Ishikawa (cell line): Measurements from ENCODE around the gene CLCN2.

Experiments
- CEBPB ChIP-seq: IDR thresholded peaks from 2 replicates; pipeline ENCODE4 v1.6.1; 2012
- CREB1 ChIP-seq: IDR thresholded peaks from 2 replicates; pipeline ENCODE4 v1.6.1; 2012; ENCODE audit warnings: low read depth
- EGR1 ChIP-seq: IDR thresholded peaks from 2 replicates; pipeline ENCODE4 v1.6.1; 2012
- EP300 ChIP-seq: IDR thresholded peaks from 2 replicates; pipeline ENCODE4 v1.6.1; 2012; ENCODE audit warnings: borderline replicate concordance
- FOXM1 ChIP-seq: IDR thresholded peaks from 2 replicates; pipeline ENCODE4 v1.6.1; 2012; ENCODE audit warnings: low read depth, borderline replicate concordance
- NFIC ChIP-seq: IDR thresholded peaks from 2 replicates; pipeline ENCODE4 v1.6.1; 2012
- RAD21 ChIP-seq: IDR thresholded peaks from 2 replicates; pipeline ENCODE4 v1.6.1; 2012; ENCODE audit warnings: low read depth
- REST ChIP-seq: IDR thresholded peaks from 2 replicates; pipeline ENCODE4 v1.6.1; 2012; ENCODE audit warnings: low read depth, mild to moderate bottlenecking
- TAF1 ChIP-seq: IDR thresholded peaks from 2 replicates; pipeline ENCODE4 v1.6.1; 2012; ENCODE audit warnings: low read depth, mild to moderate bottlenecking
- TCF12 ChIP-seq: IDR thresholded peaks from 2 replicates; pipeline ENCODE4 v1.6.1; 2012; ENCODE audit warnings: low read depth
- TEAD4 ChIP-seq: IDR thresholded peaks from 2 replicates; pipeline ENCODE4 v1.6.1; 2012
- USF1 ChIP-seq: IDR thresholded peaks from 2 replicates; pipeline ENCODE4 v1.6.1; 2012
- YY1 ChIP-seq: IDR thresholded peaks from 2 replicates; pipeline ENCODE4 v1.6.1; 2012; ENCODE audit warnings: low read depth
- ZBTB7A ChIP-seq: IDR thresholded peaks from 2 replicates; pipeline ENCODE4 v1.6.1; 2012; ENCODE audit warnings: low read depth
- TF ChIP-seq, protein P1 (sequence below): IDR thresholded peaks from 2 replicates; pipeline ENCODE4 v1.6.1; 2012

The CLCN2 gene

DNA sequence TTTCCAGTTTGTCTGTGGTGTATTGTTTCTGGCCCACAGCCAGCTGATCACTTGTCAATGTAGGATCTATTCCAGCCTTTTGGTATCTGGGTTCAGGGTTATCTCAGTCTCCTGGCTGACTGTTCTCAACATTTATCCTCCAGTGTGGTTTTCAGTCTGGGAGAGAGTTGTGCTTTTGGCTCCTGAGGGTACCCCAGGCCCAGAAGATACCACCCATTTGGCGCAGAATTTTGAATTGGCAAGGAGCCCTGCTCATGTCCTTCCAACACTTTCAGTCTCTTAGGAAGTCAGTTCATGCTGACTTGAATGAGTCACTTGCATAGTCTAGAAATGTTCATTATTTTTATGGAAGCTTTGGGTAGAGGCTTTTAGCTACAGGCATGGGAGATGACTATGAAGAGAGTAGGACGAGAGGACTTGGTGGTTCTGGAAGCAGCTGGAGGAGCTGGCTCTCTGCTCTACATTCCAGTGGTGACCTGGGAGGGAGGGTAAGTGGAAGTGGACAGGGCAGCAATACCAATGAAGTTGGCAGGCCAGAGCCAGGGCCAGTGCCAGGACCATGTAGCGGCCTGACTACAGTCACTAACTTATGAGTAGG lies 7.3 kb upstream of the CLCN2 start:
- TF ChIP-seq NFIC (peak; percentile 34; the same call in 1 of the 2 replicates), EGR1 (no peak)

GRCh38 chr3:184368116-184368515 lies 6.7 kb upstream of the CLCN2 start:
- TF ChIP-seq REST (no peak), FOXM1 (no peak), TCF12 (no peak), TAF1 (no peak), CREB1 (no peak), EGR1 (no peak), NFIC (no peak), RAD21 (no peak), EP300 (no peak), TEAD4 (no peak), USF1 (no peak), ZBTB7A (no peak), CEBPB (no peak), YY1 (no peak)
- TF ChIP-seq, protein P1, sequence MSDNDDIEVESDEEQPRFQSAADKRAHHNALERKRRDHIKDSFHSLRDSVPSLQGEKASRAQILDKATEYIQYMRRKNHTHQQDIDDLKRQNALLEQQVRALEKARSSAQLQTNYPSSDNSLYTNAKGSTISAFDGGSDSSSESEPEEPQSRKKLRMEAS, result no peak

GRCh38 chr3:184366619-184367289 lies 5.3 kb upstream of the CLCN2 start:
- TF ChIP-seq, protein P1, result no peak
- TF ChIP-seq ZBTB7A, result no peak
- TF ChIP-seq USF1, result no peak
- no peak for TF ChIP-seq TAF1
- TF ChIP-seq EGR1, result no peak
- TF ChIP-seq REST, result no peak
- no peak for TF ChIP-seq TCF12
- TF ChIP-seq RAD21, result no peak
- no peak for TF ChIP-seq YY1
- TF ChIP-seq FOXM1, result no peak
- no peak for TF ChIP-seq NFIC
- TF ChIP-seq EP300, result no peak
- TF ChIP-seq CEBPB, result no peak
- TF ChIP-seq CREB1, result no peak
- no peak for TF ChIP-seq TEAD4

DNA sequence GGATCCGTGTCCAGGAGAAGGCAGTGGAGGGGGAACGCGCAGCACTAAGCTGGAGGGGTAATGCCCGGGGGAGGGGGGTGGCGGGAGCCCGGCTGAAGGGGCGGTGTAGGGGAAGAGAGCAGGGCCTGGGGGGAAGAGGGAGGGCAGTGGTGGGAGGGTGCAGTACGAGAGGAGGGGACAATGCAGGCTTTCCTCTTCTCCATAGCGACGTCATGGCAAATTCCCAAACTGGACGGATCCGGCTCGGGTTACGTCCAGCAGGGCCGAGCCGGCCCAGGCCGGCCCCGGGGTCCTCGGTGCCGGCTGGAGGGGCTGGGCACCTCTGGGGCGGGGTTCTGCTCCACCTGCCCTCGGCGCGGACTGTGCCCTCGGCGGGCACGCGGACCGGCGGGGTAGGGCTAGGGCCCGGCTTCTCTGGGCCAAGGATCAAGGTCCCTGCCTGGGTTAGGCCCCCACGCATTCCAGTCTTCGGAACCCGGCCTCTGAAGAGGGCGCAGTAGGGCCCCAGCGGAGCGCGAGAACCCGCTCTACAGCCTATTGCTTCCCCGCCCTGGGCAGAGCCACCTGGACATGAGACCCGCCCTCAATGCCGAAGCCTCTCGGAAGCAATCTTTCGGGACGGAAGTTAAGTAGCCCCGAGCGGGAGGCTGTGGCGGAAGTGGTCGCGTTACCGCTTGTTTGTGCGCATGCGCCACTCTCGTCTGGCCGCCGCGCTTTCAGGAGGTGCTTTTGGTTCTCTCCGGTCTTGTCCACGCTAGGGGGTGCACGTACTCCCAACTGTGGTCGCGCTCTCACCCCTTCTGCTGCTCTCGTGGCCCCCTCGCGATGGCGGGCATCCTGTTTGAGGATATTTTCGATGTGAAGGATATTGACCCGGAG lies 1.5 kb upstream of the CLCN2 start:
- TF ChIP-seq YY1, result no peak; the same call in 1 of the 2 replicates
- TF ChIP-seq RAD21, result 0 out of 2 replicates have a peak, but pooled peaks have one; percentile 23
- TF ChIP-seq NFIC, result peak; percentile 44; the same call in 1 of the 2 replicates
- 0 out of 2 replicates have a peak, but pooled peaks have one; percentile 52 for TF ChIP-seq FOXM1
- peak; percentile 42; the same call in 1 of the 2 replicates for TF ChIP-seq CEBPB
- peak; percentile 23; the same call in 1 of the 2 replicates for TF ChIP-seq USF1
- peak; percentile 70 for TF ChIP-seq TEAD4
- TF ChIP-seq ZBTB7A, result peak; percentile 88; the same call in 1 of the 2 replicates
- TF ChIP-seq REST, result no peak
- TF ChIP-seq, protein P1, result peak; percentile 75
- peak; percentile 35; the same call in 1 of the 2 replicates for TF ChIP-seq EGR1
- 0 out of 2 replicates have a peak, but pooled peaks have one; percentile 15 for TF ChIP-seq EP300
- peak; percentile 87 for TF ChIP-seq TAF1
- peak; percentile 57; the same call in 1 of the 2 replicates for TF ChIP-seq CREB1
- peak; percentile 84; the same call in 1 of the 2 replicates for TF ChIP-seq TCF12
